ENCODE measurements around the gene PYCR2. TPM values are rescaled to one million over a fixed set of nuclear protein-coding genes. Genes with fewer than 3 reads are reported as not detected.

The PYCR2 gene
- total RNA-seq, 1 experiment from 2014 or later = 74.4 TPM

DNA sequence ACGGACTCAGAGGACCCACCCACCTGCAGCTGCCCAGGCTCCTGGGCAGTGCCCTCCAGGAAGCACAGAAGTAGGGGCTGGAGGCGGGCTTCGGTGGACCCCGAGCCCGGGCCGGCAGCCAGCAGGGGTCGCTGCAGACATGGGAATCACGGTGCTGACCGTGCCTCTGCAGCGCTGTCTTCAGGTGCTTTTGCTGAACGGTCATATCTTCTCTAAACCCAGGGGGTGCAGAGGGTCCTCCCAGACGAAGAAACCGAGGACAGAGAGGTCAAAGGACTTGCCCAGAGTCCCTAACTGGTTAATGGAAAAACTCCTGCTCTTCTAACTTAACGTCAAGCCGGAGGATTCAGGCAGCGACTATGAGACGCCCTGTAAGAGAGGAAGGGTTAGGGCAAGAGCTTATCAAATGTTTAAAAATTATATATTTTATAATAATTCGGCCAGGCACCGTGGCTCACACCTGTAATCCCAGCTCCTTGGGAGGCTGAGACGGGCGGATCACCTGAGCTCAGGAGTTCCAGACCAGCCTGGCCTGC is 38.5 kb upstream of the PYCR2 start:
- peak; percentile 96 for ATAC-seq

DNA sequence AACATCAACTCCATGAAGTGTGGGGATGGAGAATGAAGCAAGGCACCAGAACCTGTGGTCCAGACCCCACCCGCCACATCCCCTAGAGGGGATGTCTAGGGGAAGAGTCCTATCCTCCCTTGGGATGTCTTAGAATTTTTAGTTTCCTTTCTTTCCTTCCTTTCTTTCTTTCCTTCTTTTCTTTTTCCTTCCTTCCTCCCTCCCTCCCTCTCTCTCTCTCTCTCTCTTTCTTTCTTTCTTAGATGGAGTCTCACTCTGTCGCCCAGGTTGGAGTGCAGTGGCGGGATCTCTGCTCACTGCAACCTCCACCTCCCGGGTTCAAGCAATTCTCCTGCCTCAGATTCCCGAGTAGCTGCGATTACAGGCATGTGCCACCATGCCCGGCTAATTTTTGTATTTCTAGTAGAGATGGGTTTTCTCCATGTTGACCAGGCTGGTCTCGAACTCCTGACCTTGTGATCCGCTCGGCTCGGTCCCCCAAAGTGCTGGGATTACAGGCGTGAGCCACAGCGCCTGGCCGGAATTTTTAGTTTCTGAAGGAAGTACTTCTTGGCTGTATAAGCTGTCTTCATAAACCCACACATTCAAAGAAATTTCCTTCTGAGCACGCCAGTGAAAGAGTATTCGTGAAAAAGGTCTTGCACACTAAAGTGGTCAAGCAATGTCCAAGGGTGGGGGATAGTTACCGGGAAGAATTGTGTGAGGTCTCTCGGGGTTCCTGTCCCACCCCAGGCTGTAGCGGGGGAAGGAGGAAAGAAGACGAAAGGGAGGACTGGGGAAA is 37.8 kb upstream of the PYCR2 start:
- CTCF ChIA-PET = interaction anchor here (0.8 kb wide), 1 partner anchor 13 kb away, joined by 4 read pairs; no protein-coding TSS in a partner anchor
- no peak for TF ChIP-seq TCF7L2 (IDR thresholded peaks at IDR 0.05; ENCODE audit: low read depth, low read length)
- TF ChIP-seq, protein P1, sequence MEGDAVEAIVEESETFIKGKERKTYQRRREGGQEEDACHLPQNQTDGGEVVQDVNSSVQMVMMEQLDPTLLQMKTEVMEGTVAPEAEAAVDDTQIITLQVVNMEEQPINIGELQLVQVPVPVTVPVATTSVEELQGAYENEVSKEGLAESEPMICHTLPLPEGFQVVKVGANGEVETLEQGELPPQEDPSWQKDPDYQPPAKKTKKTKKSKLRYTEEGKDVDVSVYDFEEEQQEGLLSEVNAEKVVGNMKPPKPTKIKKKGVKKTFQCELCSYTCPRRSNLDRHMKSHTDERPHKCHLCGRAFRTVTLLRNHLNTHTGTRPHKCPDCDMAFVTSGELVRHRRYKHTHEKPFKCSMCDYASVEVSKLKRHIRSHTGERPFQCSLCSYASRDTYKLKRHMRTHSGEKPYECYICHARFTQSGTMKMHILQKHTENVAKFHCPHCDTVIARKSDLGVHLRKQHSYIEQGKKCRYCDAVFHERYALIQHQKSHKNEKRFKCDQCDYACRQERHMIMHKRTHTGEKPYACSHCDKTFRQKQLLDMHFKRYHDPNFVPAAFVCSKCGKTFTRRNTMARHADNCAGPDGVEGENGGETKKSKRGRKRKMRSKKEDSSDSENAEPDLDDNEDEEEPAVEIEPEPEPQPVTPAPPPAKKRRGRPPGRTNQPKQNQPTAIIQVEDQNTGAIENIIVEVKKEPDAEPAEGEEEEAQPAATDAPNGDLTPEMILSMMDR (IDR thresholded peaks at IDR 0.05) = no peak
- no peak for TF ChIP-seq SIN3A (IDR thresholded peaks at IDR 0.05; ENCODE audit: borderline replicate concordance, insufficient read depth, low read depth, low read length)
- no peak for TF ChIP-seq POLR2AphosphoS5 (IDR thresholded peaks at IDR 0.05; ENCODE audit: low read depth, low read length)
- TF ChIP-seq, protein P2, sequence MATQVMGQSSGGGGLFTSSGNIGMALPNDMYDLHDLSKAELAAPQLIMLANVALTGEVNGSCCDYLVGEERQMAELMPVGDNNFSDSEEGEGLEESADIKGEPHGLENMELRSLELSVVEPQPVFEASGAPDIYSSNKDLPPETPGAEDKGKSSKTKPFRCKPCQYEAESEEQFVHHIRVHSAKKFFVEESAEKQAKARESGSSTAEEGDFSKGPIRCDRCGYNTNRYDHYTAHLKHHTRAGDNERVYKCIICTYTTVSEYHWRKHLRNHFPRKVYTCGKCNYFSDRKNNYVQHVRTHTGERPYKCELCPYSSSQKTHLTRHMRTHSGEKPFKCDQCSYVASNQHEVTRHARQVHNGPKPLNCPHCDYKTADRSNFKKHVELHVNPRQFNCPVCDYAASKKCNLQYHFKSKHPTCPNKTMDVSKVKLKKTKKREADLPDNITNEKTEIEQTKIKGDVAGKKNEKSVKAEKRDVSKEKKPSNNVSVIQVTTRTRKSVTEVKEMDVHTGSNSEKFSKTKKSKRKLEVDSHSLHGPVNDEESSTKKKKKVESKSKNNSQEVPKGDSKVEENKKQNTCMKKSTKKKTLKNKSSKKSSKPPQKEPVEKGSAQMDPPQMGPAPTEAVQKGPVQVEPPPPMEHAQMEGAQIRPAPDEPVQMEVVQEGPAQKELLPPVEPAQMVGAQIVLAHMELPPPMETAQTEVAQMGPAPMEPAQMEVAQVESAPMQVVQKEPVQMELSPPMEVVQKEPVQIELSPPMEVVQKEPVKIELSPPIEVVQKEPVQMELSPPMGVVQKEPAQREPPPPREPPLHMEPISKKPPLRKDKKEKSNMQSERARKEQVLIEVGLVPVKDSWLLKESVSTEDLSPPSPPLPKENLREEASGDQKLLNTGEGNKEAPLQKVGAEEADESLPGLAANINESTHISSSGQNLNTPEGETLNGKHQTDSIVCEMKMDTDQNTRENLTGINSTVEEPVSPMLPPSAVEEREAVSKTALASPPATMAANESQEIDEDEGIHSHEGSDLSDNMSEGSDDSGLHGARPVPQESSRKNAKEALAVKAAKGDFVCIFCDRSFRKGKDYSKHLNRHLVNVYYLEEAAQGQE (IDR thresholded peaks at IDR 0.05; ENCODE audit: insufficient read depth in 1 of 2, low read depth in 2 of 2, low read length in 1 of 2) = no peak
- no peak for DNase-seq (ENCODE audit: low read depth, low spot score)
- Histone ChIP-seq H3K4me1 (ENCODE audit: control insufficient read depth, insufficient read depth, low read length) (peaks cover 4% of the 10 kb centered on the region; the same call in 1 of the 2 replicates), H3K9me3 (ENCODE audit: control insufficient read depth, insufficient read depth, low read depth, low read length) (no peaks in the 10 kb centered on the region), H3K4me3 (ENCODE audit: low read depth in 2 of 2, low read length in 2 of 2) (peak overlapping the region; percentile 29 to 62), H3K36me3 (ENCODE audit: control insufficient read depth, insufficient read depth, low read length) (no peaks in the 10 kb centered on the region), H3K27me3 (ENCODE audit: control insufficient read depth, insufficient read depth, low read length) (no peaks in the 10 kb centered on the region), H3K27ac (ENCODE audit: low read length) (no peak overlapping the region)
- peak; percentile 53 for ATAC-seq
- intact Hi-C loops (cut with micrococcal nuclease; ENCODE audit: unreplicated experiment) (no loop called here), in situ Hi-C loops (cut with HindIII; ENCODE audit: low pct_unique_long_range_greater_than_20kb, low sequenced_read_pairs) (no loop called here)
- no TSS peak for BruUV-seq (replicated peaks)
- POLR2A ChIA-PET = interaction anchor here (0.6 kb wide), 1 partner anchor 33 kb away, joined by 3 read pairs; no protein-coding TSS in a partner anchor

More for the DNA sequence above, 38.5 kb upstream of the PYCR2 start:
- no peaks in the 10 kb centered on the region for H3K27me3 ChIP-seq (ENCODE audit: control insufficient read depth, insufficient read depth, low read length)
- ChIA-PET POLR2A (no interaction called here), CTCF (no interaction called here)
- H3K9me3 ChIP-seq (ENCODE audit: control insufficient read depth, insufficient read depth, low read depth, low read length) = no peaks in the 10 kb centered on the region
- no peak for DNase-seq (ENCODE audit: low read depth, low spot score)
- peaks cover 4% of the 10 kb centered on the region; the same call in 1 of the 2 replicates for H3K4me1 ChIP-seq (ENCODE audit: control insufficient read depth, insufficient read depth, low read length)
- no peaks in the 10 kb centered on the region for H3K36me3 ChIP-seq (ENCODE audit: control insufficient read depth, insufficient read depth, low read length)
- intact Hi-C loops (cut with micrococcal nuclease; ENCODE audit: unreplicated experiment) = no loop called here
- in situ Hi-C loops (cut with HindIII; ENCODE audit: low pct_unique_long_range_greater_than_20kb, low sequenced_read_pairs) = no loop called here
- no TSS peak for BruUV-seq (replicated peaks)
- H3K27ac ChIP-seq (ENCODE audit: low read length) = no peak overlapping the region
- TF ChIP-seq, protein P1 (IDR thresholded peaks at IDR 0.05) = peak; percentile 97
- no peak for TF ChIP-seq SIN3A (IDR thresholded peaks at IDR 0.05; ENCODE audit: borderline replicate concordance, insufficient read depth, low read depth, low read length)
- H3K4me3 ChIP-seq (ENCODE audit: low read depth in 2 of 2, low read length in 2 of 2) = peak overlapping the region; percentile 29 to 62

Data from Panc1 (cell line).